HAP-1 (cell line): ENCODE measurements around the gene PTTG1IP.
"Not testable (repeated sequence)": the region's sequence is repeated elsewhere in the genome, so short reads cannot be mapped to it uniquely, and the experiment has no call there.

ENCODE experiments used
- DNase-seq, 2 experiments: peaks; one replicate each; pipeline ENCODE4 v3.0.0-alpha.2; 2016 to 2020; ENCODE audit warnings: low spot score in 2 of 2
- H3K27me3 ChIP-seq: fragments of 250-450 bp; sonication (Bioruptor Pico); 2 replicates; pipeline ENCODE4 v1.5.1; 2020; ENCODE audit warnings: low read depth, mild to moderate bottlenecking, moderate library complexity
- H3K36me3 ChIP-seq: fragments of 250-450 bp; sonication (Bioruptor Pico); replicated peaks from 2 replicates; pipeline ENCODE4 v1.5.1; 2020; ENCODE audit warnings: mild to moderate bottlenecking
- H3K4me1 ChIP-seq: fragments of 250-450 bp; sonication (Bioruptor Pico); 2 replicates; pipeline ENCODE4 v1.5.1; 2020; ENCODE audit warnings: mild to moderate bottlenecking
- H3K4me3 ChIP-seq: fragments of 250-450 bp; sonication (Bioruptor Pico); 2 replicates; pipeline ENCODE4 v1.5.1; 2020; ENCODE audit warnings: mild to moderate bottlenecking, moderate library complexity
- H3K9me3 ChIP-seq: fragments of 250-450 bp; sonication (Bioruptor Pico); 2 replicates; pipeline ENCODE4 v1.5.1; 2020; ENCODE audit warnings: mild to moderate bottlenecking, moderate library complexity
- in situ Hi-C: fragments of 300-500 bp; cut with MboI; formaldehyde crosslinking; loops from 3 replicates; pipeline ENCODE4 v1.14.3; 2020; ENCODE audit warnings: low sequenced_read_pairs, inconsistent platforms, mixed read lengths

The PTTG1IP gene

DNA sequence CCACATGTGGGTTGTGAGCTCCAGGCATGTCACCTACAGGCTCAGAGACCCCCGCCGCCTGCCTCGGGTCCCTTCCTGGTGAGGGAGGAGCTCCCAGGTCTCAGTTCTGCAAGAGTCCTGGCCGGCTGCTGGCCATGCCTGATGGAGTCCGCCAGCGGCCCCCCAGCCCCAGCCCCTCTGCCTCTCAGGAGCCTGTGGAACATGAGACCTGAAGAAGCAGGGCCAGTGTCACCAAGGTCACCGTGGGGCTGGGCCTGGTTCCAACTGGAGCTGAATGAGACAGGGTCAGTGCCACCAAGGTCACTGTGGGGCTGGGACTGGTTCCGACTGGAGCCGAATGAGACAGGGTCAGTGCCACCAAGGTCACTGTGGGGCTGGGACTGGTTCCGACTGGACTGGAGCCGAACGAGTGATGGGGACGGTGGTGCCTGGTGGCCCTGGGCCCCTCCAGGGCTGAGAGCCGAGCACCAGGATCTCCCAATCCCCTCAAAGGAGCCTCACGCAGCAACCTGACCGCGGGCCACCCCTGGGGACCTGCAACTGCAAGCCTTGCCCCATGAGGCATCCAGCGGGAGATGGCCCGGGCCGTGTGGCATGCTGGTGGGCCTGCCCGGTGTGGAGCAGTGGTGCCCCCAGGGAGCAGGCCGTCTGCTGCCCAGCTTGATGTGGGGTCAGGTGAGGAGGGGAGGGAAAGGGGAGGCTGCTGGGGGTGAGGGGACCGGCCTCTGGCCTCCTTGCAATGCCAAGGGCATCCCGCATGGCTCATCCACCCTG lies 14.5 kb upstream of the PTTG1IP start:
- Histone ChIP-seq H3K27me3 (no peaks in the 10 kb centered on the region), H3K9me3 (no peaks in the 10 kb centered on the region), H3K4me1 (no peaks in the 10 kb centered on the region), H3K4me3 (no peak overlapping the region), H3K36me3 (no peaks in the 10 kb centered on the region)
- DNase-seq: no peak
- in situ Hi-C loops: no loop called here

DNA sequence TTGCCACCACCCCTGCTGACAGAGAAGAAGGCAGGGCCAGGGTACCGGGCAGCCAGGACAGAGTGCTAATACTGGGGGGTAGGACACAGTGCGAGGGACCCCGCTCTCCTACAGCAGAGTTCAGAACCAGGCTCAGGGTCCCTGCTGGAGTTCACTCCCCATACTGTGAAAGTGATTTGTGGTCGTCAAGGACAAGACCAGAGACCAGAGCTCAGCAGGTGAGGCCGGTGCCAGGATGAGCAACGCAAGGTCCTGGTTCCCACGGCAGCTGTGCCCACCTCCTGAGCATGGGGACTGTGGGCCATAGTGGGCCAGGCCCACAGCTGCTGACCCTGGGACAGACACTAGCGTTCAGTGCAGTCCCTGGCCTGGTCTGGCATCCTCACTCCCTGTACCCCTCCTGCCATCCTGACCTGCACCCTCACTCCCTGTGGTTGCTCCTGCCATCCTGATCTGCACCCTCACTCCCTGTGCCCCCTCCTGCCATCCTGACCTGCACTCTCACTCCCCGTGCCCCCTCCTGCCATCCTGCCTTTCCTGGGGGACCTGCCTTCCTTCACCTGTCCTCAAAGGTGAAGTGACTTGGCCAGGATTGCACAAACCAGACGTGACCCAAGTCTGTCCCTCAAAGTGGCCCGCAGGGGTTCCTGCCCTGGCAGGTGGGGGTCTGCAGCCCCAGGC lies 13.8 kb upstream of the PTTG1IP start:
- in situ Hi-C loops: no loop called here
- Histone ChIP-seq H3K27me3 (no peaks in the 10 kb centered on the region), H3K36me3 (no peaks in the 10 kb centered on the region), H3K9me3 (no peaks in the 10 kb centered on the region), H3K4me1 (no peaks in the 10 kb centered on the region), H3K4me3 (no peak overlapping the region)
- DNase-seq: no peak

DNA sequence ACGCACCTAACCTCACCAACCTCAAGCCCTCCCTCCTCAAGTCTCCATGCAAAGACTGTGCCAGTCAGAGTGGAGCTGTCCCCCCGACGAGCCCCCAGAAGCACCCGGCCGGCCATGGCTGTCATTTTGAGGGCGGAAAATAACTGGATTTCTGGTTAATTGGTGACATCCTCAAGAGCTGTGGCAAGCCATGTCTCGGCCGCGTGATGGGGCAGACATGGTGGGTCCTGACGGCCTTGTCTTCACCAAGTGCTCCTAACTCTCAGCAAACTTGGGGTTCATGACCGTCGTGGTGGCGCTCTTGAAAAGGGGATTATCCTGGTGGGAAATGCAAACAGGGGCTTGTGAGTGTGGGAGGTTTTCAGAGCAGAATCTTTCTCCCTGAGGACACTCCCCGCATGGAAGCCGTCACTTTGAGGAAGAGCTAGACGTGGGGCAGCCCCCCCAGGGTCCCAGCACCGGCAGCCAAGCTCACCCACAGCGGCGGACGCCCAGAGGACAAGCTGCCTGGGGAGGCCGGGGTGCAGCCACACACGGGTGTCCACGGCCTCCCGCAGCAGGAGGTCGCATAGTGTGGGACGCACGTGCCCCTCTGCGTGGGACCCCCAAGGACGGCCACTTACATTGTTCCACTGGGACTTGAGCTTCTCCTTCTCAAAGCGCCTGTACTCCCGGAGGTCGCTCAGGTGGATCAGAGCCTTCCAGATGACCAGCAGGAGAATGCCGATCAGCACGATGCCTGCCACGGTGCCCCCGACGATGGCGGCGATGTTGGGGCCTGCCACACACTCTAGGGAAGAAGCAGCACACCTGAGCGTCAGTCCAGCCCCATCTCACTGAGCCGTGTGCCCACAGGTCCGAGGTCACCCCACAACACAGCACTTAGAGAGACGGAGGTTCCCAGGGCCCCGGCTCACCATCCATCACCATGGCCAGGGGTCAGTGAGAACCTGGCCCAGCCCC lies 12.9 kb upstream of the PTTG1IP start:
- H3K4me1 ChIP-seq: no peaks in the 10 kb centered on the region
- H3K27me3 ChIP-seq: no peaks in the 10 kb centered on the region
- no peaks in the 10 kb centered on the region for H3K9me3 ChIP-seq
- H3K4me3 ChIP-seq: no peak overlapping the region
- H3K36me3 ChIP-seq: no peaks in the 10 kb centered on the region
- in situ Hi-C loops: no loop called here
- no peak for DNase-seq

DNA sequence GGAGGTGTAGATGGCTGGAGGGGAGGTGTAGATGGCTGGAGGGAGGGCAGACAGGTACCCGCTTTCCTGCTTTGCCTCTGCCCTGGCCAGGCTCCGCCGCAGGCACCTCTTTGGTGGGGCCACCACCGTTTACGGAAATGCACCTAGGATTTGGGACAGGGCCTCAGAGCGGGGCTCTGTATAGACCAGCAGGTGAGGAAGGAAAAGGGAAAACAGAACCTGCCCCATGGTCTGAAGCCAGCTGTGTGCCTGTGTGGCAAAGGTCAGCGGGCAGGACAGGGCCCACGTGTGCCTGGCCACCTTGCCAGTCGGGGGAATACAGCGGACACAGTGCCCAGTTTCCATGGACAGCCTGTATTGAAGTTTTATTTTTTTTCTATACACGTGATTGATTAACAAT lies 12.1 kb upstream of the PTTG1IP start:
- in situ Hi-C loops: no loop called here
- Histone ChIP-seq H3K4me3 (no peak overlapping the region), H3K27me3 (no peaks in the 10 kb centered on the region), H3K4me1 (no peaks in the 10 kb centered on the region), H3K9me3 (no peaks in the 10 kb centered on the region), H3K36me3 (no peaks in the 10 kb centered on the region)
- DNase-seq: no peak

DNA sequence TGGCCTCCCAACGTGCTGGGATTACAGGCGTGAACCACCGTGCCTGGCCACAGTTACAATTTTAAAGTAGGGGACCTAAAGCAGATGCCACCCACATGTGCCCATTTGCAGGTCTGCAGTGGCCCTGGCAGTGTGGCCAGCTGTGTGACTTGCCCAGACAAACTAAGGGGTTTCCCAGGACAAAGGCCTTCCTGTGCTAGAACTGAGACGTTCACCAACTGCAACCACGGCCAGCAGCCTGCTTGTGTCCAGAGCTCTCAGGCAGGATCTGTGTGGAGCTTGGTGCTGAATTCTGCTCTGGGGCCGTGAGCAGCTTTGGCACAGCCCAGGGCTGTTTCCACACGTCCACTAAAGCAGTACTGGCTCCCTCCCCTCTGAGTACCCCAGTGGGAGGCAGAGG lies 10.6 kb upstream of the PTTG1IP start:
- Histone ChIP-seq H3K4me3 (no peak overlapping the region), H3K4me1 (no peaks in the 10 kb centered on the region), H3K9me3 (no peaks in the 10 kb centered on the region), H3K27me3 (no peaks in the 10 kb centered on the region), H3K36me3 (no peaks in the 10 kb centered on the region)
- in situ Hi-C loops: no loop called here
- DNase-seq: no peak

DNA sequence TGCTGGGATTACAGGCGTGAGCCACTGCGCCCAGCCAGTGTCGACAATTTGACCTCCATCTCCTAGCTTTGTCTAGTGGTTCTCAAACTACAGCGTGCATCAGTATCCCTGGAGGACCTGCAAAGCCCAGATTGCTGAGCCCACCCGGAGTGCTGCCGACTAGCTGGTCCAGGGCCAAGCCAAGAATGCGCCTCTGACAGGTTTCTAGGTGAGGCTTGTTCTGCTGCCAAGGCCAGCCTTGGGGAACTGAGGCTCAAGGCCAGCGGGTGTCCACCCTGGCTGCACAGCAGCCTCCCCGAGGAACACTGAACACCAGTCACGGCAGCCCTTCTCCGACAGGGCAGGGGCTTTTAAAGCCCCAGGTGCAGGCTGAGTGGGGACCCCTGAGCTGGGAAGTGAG lies 9.8 kb upstream of the PTTG1IP start:
- Histone ChIP-seq H3K4me1 (no peaks in the 10 kb centered on the region), H3K36me3 (no peaks in the 10 kb centered on the region)
- in situ Hi-C loops: no loop called here

DNA sequence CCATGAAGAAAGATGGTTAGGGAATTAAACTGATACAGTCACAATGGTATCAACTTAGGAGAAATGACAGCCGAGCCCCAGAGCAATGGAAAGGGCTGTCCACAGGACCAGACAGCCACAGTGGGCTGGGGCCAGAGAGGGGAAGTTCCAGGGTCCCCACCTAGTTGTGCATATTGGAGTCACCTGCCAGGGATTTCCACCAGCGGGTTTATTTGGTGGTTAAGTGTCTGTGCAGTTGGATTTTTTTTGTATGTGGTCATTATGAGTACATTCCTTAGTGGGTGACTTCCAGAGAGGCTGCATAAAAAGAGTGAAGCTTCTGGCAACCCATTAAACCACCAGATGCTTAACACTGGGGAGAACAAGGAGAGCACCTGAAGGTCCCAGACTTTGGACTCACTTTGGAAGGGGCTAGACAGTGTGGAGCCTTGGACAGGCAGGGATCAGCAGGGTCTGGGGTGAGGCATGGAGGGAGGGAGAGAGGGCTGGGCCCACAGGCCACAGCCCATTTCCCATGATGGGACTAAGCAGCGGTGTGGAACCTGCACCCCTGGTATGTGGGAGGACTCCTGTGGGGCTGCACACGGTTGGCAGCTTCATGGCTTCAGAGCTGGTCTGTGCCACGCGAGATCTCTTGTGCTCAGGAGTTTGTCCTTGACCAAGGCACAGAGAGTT lies 7.8 kb upstream of the PTTG1IP start:
- Histone ChIP-seq H3K9me3 (no peaks in the 10 kb centered on the region), H3K4me1 (no peaks in the 10 kb centered on the region), H3K27me3 (no peaks in the 10 kb centered on the region), H3K36me3 (no peaks in the 10 kb centered on the region), H3K4me3 (no peak overlapping the region)
- in situ Hi-C loops: no loop called here
- no peak for DNase-seq

More for the DNA sequence above, 9.8 kb upstream of the PTTG1IP start:
- Histone ChIP-seq H3K27me3 (no peaks in the 10 kb centered on the region), H3K9me3 (no peaks in the 10 kb centered on the region), H3K4me3 (no peak overlapping the region)
- DNase-seq: no peak

DNA sequence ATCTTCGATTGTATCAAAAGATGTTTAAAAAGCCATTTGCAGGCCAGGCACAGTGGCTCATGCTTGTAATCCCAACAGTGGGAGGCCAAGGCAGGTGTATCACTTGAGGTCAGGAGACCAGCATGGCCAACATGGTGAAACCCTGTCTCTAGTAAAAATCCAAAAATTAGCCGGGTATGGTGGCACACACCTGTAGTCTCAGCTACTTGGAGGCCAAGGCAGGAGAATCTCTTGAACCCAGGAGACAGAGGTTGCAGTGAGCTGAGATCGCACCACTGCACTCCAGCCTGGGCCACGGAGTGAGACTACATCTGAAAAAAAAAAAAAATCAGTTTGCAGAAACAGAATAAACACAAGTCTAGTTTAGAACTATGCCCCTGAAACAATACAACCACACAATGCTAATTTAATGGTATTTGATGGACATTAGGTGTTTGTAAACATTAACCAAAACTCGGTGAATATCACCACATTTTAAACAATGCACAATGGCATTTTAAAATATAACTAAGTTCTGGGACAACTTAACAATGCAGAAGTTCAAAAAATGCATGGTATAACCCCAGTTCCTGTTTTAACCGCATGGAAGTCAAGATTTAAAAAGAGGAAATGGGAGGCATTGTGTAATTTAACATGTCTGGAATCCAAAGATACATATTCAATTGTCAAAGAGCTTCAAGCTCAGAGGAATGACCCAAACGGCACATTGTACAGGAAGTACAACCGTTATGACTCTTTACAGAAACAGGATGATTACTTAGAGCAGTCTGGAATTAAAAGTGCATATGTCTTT lies 7.1 kb upstream of the PTTG1IP start:
- DNase-seq: no peak
- Histone ChIP-seq H3K36me3 (no peaks in the 10 kb centered on the region), H3K27me3 (no peaks in the 10 kb centered on the region), H3K4me3 (no peak overlapping the region), H3K4me1 (no peaks in the 10 kb centered on the region), H3K9me3 (no peaks in the 10 kb centered on the region)
- in situ Hi-C loops: no loop called here

DNA sequence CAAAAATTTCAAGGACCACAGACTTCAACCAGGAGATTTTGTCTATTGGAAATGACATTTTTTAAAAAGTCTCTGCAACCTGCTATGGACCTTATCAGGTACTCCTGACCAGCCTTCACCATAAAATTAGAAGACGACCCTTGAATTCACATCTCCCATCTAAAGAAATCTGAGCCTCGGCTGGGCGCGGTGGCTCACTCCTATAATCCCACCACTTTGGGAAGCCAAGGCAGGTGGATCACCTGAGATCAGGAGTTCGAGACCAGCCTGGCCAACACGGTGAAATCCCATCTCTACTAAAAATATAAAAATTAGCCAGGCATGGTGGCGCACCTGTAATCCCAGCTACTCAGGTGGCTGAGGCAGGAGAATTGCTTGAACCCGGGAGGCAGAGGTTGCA lies 5.7 kb upstream of the PTTG1IP start:
- H3K4me3 ChIP-seq, H3K36me3 ChIP-seq, in situ Hi-C loops, H3K9me3 ChIP-seq, H3K4me1 ChIP-seq, H3K27me3 ChIP-seq, DNase-seq: not testable (repeated sequence)

DNA sequence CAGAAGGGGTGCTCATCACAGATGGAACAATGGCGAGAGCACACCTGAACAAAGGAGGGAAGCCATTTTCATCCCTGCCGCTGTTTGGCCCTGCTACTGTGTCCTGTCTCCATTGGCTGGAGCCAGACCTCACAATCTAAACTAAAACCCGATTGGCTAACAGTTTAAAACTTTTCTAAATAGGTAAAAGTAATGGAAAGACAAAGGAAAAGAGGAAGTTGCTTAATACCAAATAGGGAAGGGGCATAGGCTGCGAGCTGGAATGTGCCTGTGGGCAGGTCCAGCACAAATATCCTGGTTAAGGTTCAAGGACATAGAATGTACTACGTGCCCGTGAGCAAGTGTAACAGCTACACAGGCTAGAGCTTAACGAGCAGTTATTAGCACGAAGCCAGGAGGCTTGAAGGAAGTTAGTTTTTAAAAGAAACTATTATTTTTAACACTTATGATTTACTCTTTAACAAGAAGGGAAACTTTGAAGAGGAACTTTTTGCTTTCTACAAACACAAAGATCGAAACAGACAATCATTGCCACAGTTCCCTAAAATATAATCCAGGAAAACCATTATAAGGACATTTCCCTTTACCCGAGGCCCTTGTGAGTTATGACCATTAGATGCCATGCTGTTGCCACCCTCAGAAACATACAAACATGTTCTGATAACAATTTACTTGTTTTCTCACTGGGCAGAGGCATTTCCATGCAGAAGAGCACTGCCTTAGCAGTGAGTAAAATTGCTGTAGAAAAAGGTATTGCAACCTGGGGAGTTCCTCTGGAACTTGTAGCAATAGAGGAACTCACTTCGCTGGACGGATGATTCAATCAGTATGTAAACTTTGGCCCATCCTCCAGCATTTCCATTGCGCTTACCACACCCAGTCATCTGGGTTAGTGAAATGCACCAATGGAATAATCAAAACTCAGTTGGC lies 4.8 kb upstream of the PTTG1IP start:
- H3K4me3 ChIP-seq: no peak overlapping the region
- in situ Hi-C loops: no loop called here
- no peaks in the 10 kb centered on the region for H3K36me3 ChIP-seq
- DNase-seq: no peak
- no peaks in the 10 kb centered on the region for H3K27me3 ChIP-seq
- H3K4me1 ChIP-seq: peaks cover 5% of the 10 kb centered on the region
- H3K9me3 ChIP-seq: peaks cover 9% of the 10 kb centered on the region; the same call in 1 of the 2 replicates

DNA sequence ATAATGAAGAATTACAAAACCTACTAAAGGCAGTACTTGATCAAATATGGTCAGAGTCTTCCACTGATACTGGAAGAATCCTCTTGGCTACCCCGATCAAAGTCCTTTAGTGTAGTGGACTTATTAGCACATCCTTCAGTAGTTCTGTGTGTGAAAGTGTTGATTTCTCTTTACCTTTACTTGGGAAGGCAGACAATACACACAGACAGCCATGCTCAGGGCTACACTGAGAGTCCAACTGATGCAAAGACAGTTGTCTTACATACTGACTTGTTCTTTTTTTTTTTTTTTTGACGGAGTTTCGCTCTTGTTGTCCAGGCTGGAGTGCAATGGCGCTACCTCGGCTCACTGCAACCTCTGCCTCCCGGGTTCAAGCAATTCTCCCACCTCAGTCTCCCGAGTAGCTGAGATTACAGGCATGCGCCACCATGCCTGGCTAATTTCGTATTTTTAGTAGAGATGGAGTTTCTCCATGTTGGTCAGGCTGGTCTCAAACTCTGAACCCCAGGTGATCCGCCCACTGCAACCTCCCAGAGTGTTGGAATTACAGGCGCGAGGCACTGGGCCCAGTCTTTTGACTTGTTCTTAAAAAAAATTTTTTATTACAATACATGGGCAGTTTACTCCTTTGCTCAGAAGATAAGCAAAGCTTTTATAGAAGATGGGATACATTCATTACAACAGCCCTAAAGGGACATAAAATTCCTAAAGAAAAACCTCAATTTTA lies 3.5 kb upstream of the PTTG1IP start:
- Histone ChIP-seq H3K36me3 (no peaks in the 10 kb centered on the region), H3K9me3 (peaks cover 9% of the 10 kb centered on the region; the same call in 1 of the 2 replicates), H3K4me1 (peaks cover 9% of the 10 kb centered on the region), H3K4me3 (no peak overlapping the region), H3K27me3 (no peaks in the 10 kb centered on the region)
- in situ Hi-C loops: no loop called here
- no peak for DNase-seq
